ENCODE measurements around the gene SLC41A1.
"Not testable (repeated sequence)": the region's sequence is repeated elsewhere in the genome, so short reads cannot be mapped to it uniquely, and the experiment has no call there.

SLC41A1 gene

GRCh38 chr1:205842229-205842628 lies 29.2 kb upstream of the SLC41A1 start:
- no peaks in the 10 kb centered on the region for H3K79me2 ChIP-seq (ENCODE audit: control insufficient read depth, insufficient read depth, low read length, unreplicated experiment)
- no peaks in the 10 kb centered on the region for H3K36me3 ChIP-seq (ENCODE audit: insufficient read depth, low read length)
- H3K27ac ChIP-seq (ENCODE audit: low read depth, low read length), result no peak overlapping the region
- no peak overlapping the region for H2AFZ ChIP-seq (ENCODE audit: low read length, unreplicated experiment)
- no peaks in the 10 kb centered on the region for H3K27me3 ChIP-seq (ENCODE audit: insufficient read depth, low read length)
- H3K4me3 ChIP-seq (ENCODE audit: low read depth, low read length), result no peak overlapping the region
- H3K4me1 ChIP-seq (ENCODE audit: control insufficient read depth, insufficient read depth, low read length, unreplicated experiment), result peaks cover 6% of the 10 kb centered on the region

GRCh38 chr1:205840146-205840923 lies 27.3 kb upstream of the SLC41A1 start:
- H3K27me3 ChIP-seq (ENCODE audit: insufficient read depth, low read length), result no peaks in the 10 kb centered on the region
- no peak overlapping the region for H3K27ac ChIP-seq (ENCODE audit: low read depth, low read length)
- no peak overlapping the region for H2AFZ ChIP-seq (ENCODE audit: low read length, unreplicated experiment)
- no peak overlapping the region for H3K4me3 ChIP-seq (ENCODE audit: low read depth, low read length)
- peaks cover 6% of the 10 kb centered on the region for H3K4me1 ChIP-seq (ENCODE audit: control insufficient read depth, insufficient read depth, low read length, unreplicated experiment)
- H3K36me3 ChIP-seq (ENCODE audit: insufficient read depth, low read length), result no peaks in the 10 kb centered on the region
- no peaks in the 10 kb centered on the region for H3K79me2 ChIP-seq (ENCODE audit: control insufficient read depth, insufficient read depth, low read length, unreplicated experiment)

DNA sequence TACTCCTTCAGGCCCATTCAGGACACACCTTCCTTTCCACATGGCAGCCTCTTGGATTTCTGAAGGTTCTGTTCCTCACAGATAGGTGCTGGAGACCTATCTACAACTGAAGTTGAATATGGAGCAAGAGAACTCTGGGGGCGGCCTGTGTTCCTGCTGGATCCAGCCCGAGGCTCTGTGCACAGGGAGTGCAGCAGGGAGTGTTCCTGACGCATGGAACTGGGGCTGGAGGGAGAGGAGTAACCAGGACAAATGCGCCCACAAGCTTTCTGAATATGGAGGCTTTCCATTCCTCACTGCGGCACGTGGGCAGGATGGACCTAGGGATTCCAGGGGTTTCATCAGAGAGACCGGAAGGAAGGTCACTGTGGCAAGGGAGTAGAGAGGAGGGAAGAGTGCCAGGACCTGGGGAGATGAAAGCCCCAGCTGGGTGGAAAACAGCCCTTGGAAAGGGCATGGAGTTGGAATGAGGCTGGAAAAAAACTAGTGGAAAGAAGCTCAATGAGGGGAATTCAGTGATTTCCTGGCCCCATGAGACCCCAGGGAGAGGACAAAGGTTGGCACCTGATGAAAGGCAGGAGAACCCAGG lies 24.5 kb upstream of the SLC41A1 start:
- no peak overlapping the region for H3K4me3 ChIP-seq (ENCODE audit: low read depth, low read length)
- no peaks in the 10 kb centered on the region for H3K79me2 ChIP-seq (ENCODE audit: control insufficient read depth, insufficient read depth, low read length, unreplicated experiment)
- H3K4me1 ChIP-seq (ENCODE audit: control insufficient read depth, insufficient read depth, low read length, unreplicated experiment), result peaks cover 6% of the 10 kb centered on the region
- no peaks in the 10 kb centered on the region for H3K36me3 ChIP-seq (ENCODE audit: insufficient read depth, low read length)
- no peak overlapping the region for H2AFZ ChIP-seq (ENCODE audit: low read length, unreplicated experiment)
- no peak overlapping the region for H3K27ac ChIP-seq (ENCODE audit: low read depth, low read length)
- no peaks in the 10 kb centered on the region for H3K27me3 ChIP-seq (ENCODE audit: insufficient read depth, low read length)

DNA sequence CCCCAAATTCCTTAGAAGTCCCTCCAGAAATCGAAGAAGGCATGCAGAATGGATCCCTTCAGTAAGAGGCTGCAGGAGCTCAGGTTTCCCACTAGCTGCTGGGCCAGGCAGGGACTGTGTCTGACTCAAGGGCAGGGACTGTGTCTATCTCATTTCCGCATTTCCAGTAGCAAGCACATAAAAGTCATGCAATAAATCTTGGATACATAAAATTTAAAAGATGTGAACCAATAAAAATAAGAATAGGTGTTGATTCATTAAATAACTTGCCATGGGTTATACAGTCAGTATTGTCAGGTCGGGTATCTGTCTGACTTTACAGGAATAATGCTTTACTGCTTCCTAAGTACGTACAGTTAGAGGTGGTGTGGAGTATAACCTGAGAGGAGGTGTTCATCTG lies 21.8 kb upstream of the SLC41A1 start:
- Histone ChIP-seq H3K27ac (ENCODE audit: low read depth, low read length) (no peak overlapping the region), H3K36me3 (ENCODE audit: insufficient read depth, low read length) (no peaks in the 10 kb centered on the region), H3K79me2 (ENCODE audit: control insufficient read depth, insufficient read depth, low read length, unreplicated experiment) (no peaks in the 10 kb centered on the region), H3K4me1 (ENCODE audit: control insufficient read depth, insufficient read depth, low read length, unreplicated experiment) (peaks cover 6% of the 10 kb centered on the region), H3K4me3 (ENCODE audit: low read depth, low read length) (no peak overlapping the region), H2AFZ (ENCODE audit: low read length, unreplicated experiment) (no peak overlapping the region), H3K27me3 (ENCODE audit: insufficient read depth, low read length) (no peaks in the 10 kb centered on the region)

- Histone ChIP-seq H3K4me3 (ENCODE audit: low read depth, low read length) (no peak overlapping the region), H3K36me3 (ENCODE audit: insufficient read depth, low read length) (no peaks in the 10 kb centered on the region), H3K79me2 (ENCODE audit: control insufficient read depth, insufficient read depth, low read length, unreplicated experiment) (no peaks in the 10 kb centered on the region), H2AFZ (ENCODE audit: low read length, unreplicated experiment) (no peak overlapping the region), H3K27me3 (ENCODE audit: insufficient read depth, low read length) (peaks cover 4% of the 10 kb centered on the region; the same call in 1 of the 2 replicates), H3K27ac (ENCODE audit: low read depth, low read length) (no peak overlapping the region), H3K4me1 (ENCODE audit: control insufficient read depth, insufficient read depth, low read length, unreplicated experiment) (no peaks in the 10 kb centered on the region)
Observed at GRCh38 chr1:205832326-205832751, 19.3 kb upstream of the SLC41A1 start.

DNA sequence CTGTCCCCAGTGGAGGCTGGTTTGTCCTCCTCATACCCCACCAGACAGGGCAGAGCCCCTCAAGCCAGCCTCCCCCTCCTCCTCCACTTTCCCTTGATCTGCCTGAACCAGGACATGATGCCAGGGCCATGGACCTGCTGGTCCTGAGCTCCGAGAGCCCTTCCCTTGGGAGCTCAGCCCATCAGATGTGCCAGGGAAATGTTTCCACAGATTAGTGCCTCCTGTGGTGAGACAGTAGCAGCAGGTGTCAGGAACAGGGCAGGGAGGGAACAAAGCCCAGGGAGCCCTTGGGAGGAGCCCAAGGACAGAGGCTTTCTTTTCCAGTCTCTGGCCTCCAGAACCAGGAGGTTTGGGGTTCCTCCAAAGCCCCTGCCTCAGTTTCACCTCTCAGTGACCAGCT lies 14.6 kb upstream of the SLC41A1 start:
- Histone ChIP-seq H3K27me3 (ENCODE audit: insufficient read depth, low read length) (peaks cover 17% of the 10 kb centered on the region), H3K4me1 (ENCODE audit: control insufficient read depth, insufficient read depth, low read length, unreplicated experiment) (no peaks in the 10 kb centered on the region), H2AFZ (ENCODE audit: low read length, unreplicated experiment) (no peak overlapping the region), H3K36me3 (ENCODE audit: insufficient read depth, low read length) (no peaks in the 10 kb centered on the region), H3K4me3 (ENCODE audit: low read depth, low read length) (no peak overlapping the region), H3K27ac (ENCODE audit: low read depth, low read length) (no peak overlapping the region), H3K79me2 (ENCODE audit: control insufficient read depth, insufficient read depth, low read length, unreplicated experiment) (no peaks in the 10 kb centered on the region)

DNA sequence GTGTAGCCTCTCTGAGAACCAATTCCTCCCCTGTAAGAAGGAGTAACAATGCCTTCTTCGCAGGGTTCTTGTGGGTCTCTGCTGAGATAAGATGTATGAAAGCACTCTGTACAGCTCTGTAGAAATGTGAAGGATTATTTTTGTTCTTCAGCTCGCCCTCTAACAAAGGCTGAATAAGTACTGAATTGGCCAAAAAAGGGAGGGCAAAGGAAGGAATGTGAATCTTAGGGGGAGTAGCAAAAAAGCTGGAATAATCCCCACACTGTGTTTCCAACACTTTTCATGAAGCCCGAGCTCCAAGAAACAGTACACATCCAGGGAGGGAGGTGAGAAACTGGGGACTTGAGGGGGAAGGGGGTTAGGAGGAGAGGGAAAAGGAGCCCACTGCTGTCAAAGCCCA lies 14.0 kb upstream of the SLC41A1 start:
- no peaks in the 10 kb centered on the region for H3K79me2 ChIP-seq (ENCODE audit: control insufficient read depth, insufficient read depth, low read length, unreplicated experiment)
- no peaks in the 10 kb centered on the region for H3K4me1 ChIP-seq (ENCODE audit: control insufficient read depth, insufficient read depth, low read length, unreplicated experiment)
- no peak overlapping the region for H3K27ac ChIP-seq (ENCODE audit: low read depth, low read length)
- no peak overlapping the region for H3K4me3 ChIP-seq (ENCODE audit: low read depth, low read length)
- H3K27me3 ChIP-seq (ENCODE audit: insufficient read depth, low read length), result peaks cover 17% of the 10 kb centered on the region
- no peak overlapping the region for H2AFZ ChIP-seq (ENCODE audit: low read length, unreplicated experiment)
- H3K36me3 ChIP-seq (ENCODE audit: insufficient read depth, low read length), result no peaks in the 10 kb centered on the region

- H3K4me3 ChIP-seq (ENCODE audit: low read depth, low read length), result no peak overlapping the region
- peaks cover 17% of the 10 kb centered on the region for H3K27me3 ChIP-seq (ENCODE audit: insufficient read depth, low read length)
- no peak overlapping the region for H3K27ac ChIP-seq (ENCODE audit: low read depth, low read length)
- H3K79me2 ChIP-seq (ENCODE audit: control insufficient read depth, insufficient read depth, low read length, unreplicated experiment), result no peaks in the 10 kb centered on the region
- no peaks in the 10 kb centered on the region for H3K4me1 ChIP-seq (ENCODE audit: control insufficient read depth, insufficient read depth, low read length, unreplicated experiment)
- H2AFZ ChIP-seq (ENCODE audit: low read length, unreplicated experiment), result no peak overlapping the region
- no peaks in the 10 kb centered on the region for H3K36me3 ChIP-seq (ENCODE audit: insufficient read depth, low read length)
Observed at GRCh38 chr1:205826016-205826806, 13.2 kb upstream of the SLC41A1 start.

DNA sequence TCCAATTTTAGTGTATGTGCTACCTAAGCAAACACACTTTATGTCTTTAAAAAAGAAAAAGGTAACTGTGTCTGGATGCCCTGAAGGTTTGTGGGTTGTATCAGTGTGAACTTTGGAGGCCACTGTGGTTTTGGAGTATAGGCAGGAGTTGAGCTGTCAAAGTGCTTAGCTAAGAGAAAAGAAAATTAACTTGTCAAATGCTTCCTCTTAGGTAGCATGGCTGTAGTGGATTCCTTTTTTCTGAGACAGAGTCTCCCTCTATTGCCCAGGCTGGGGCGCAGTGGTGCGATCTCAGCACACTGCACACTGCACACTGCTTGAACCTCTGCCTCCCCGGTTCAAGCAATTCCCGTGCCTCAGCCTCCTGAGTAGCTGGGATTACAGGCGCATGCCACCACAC lies 11.2 kb upstream of the SLC41A1 start:
- no peaks in the 10 kb centered on the region for H3K36me3 ChIP-seq (ENCODE audit: insufficient read depth, low read length)
- H2AFZ ChIP-seq (ENCODE audit: low read length, unreplicated experiment), result no peak overlapping the region
- no peaks in the 10 kb centered on the region for H3K4me1 ChIP-seq (ENCODE audit: control insufficient read depth, insufficient read depth, low read length, unreplicated experiment)
- H3K4me3 ChIP-seq (ENCODE audit: low read depth, low read length), result no peak overlapping the region
- no peak overlapping the region for H3K27ac ChIP-seq (ENCODE audit: low read depth, low read length)
- H3K27me3 ChIP-seq (ENCODE audit: insufficient read depth, low read length), result peaks cover 17% of the 10 kb centered on the region
- H3K79me2 ChIP-seq (ENCODE audit: control insufficient read depth, insufficient read depth, low read length, unreplicated experiment), result no peaks in the 10 kb centered on the region

DNA sequence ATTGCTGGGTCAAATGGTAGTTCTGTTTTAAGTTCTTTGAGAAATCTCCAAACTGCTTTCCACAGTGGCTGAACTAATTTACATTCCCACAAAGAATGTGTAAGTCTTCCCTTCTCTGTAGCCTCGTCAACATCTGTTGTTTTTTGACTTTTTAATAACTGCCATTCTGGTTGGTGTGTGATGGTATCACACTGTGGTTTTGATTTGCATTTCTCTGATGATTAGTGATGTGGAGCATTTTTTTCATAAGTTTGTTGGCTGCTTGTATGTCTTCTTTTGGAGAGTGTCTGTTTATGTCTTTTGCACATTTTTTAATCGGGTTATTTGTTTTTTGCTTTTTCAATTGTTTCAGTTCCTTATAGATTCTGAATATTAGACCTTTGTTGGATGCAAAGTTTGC lies 10.3 kb upstream of the SLC41A1 start:
- not testable (repeated sequence) for H3K4me3 ChIP-seq (ENCODE audit: low read depth, low read length); H3K79me2 ChIP-seq (ENCODE audit: control insufficient read depth, insufficient read depth, low read length, unreplicated experiment); H3K4me1 ChIP-seq (ENCODE audit: control insufficient read depth, insufficient read depth, low read length, unreplicated experiment); H2AFZ ChIP-seq (ENCODE audit: low read length, unreplicated experiment); H3K27ac ChIP-seq (ENCODE audit: low read depth, low read length); H3K36me3 ChIP-seq (ENCODE audit: insufficient read depth, low read length)
- peaks cover 17% of the 10 kb centered on the region for H3K27me3 ChIP-seq (ENCODE audit: insufficient read depth, low read length)

Data from ACC112 (cell line).